SK-N-DZ (cell line): Measurements from ENCODE around the gene ALDH1A1. TPM values are rescaled to one million over a fixed set of nuclear protein-coding genes. Genes with fewer than 3 reads are reported as not detected.

Experiments used
- DNase-seq: peaks from one replicate; pipeline ENCODE4 v3.0.0-alpha.2; 2015; ENCODE audit warnings: low spot score
- polyA plus RNA-seq, 2 experiments: library from polyadenylated mRNA; depleted of rRNA; stranded (reverse); fragments of >200 nt; gene quantifications; 2 replicates each; pipeline ENCODE4 v1.2.3, GENCODE V29; 2014

ALDH1A1 gene
- polyA plus RNA-seq (2014; cell fraction: cytosol; rRNA removed), result 0.49 TPM in 1 of 2 replicates, not detected in the other
- not detected in 2 replicates for polyA plus RNA-seq (2014; cell fraction: nucleus; rRNA removed)

GRCh38 chr9:72952914-72953313 is at the start of gene ALDH1A1:
ALDH1A1 (minus strand) TSS chr9:72953053; CDS start chr9:72953000, 53 bp downstream.
- no peak for DNase-seq

- DNase-seq, result no peak
Observed at GRCh38 chr9:73001860-73002259, 49.0 kb upstream of the ALDH1A1 start.

- DNase-seq, result no peak
Observed at GRCh38 chr9:72998363-72998762, 45.5 kb upstream of the ALDH1A1 start.

- DNase-seq, result no peak
Observed at GRCh38 chr9:72997387-72997995, 44.6 kb upstream of the ALDH1A1 start.

- no peak for DNase-seq
Observed at GRCh38 chr9:72996684-72997314, 43.9 kb upstream of the ALDH1A1 start.

- DNase-seq, result no peak
Observed at GRCh38 chr9:72996114-72996513, 43.3 kb upstream of the ALDH1A1 start.

GRCh38 chr9:72995131-72996024 is 42.5 kb upstream of the ALDH1A1 start:
- no peak for DNase-seq

GRCh38 chr9:72991772-72992171 is 38.9 kb upstream of the ALDH1A1 start:
- DNase-seq, result no peak

GRCh38 chr9:72990397-72991182 is 37.7 kb upstream of the ALDH1A1 start:
- DNase-seq, result no peak

GRCh38 chr9:72986522-72987116 is 33.8 kb upstream of the ALDH1A1 start:
- DNase-seq, result no peak

- no peak for DNase-seq
Observed at GRCh38 chr9:72985746-72986145, 32.9 kb upstream of the ALDH1A1 start.

GRCh38 chr9:72984991-72985390 is 32.1 kb upstream of the ALDH1A1 start:
- no peak for DNase-seq

GRCh38 chr9:72984226-72984947 is 31.5 kb upstream of the ALDH1A1 start:
- DNase-seq, result no peak

GRCh38 chr9:72983512-72984225 is 30.8 kb upstream of the ALDH1A1 start:
- DNase-seq, result no peak

GRCh38 chr9:72983056-72983455 is 30.2 kb upstream of the ALDH1A1 start:
- DNase-seq, result peak; percentile 29

GRCh38 chr9:72982146-72982799 is 29.4 kb upstream of the ALDH1A1 start:
- DNase-seq, result no peak

GRCh38 chr9:72981433-72981832 is 28.6 kb upstream of the ALDH1A1 start:
- DNase-seq, result no peak

GRCh38 chr9:72980600-72981265 is 27.9 kb upstream of the ALDH1A1 start:
- DNase-seq, result peak; percentile 71

GRCh38 chr9:72980183-72980582 is 27.3 kb upstream of the ALDH1A1 start:
- DNase-seq, result no peak
